ENCODE data around the gene GRK1. TPM values are rescaled to one million over a fixed set of nuclear protein-coding genes. Genes with fewer than 3 reads are reported as not detected.

The GRK1 gene
- total and polyA plus RNA-seq, 2 of the 4 experiments (the other 2 are of a cell fraction): not detected

- H4K5ac ChIP-seq (ENCODE audit: low read depth, low read length): no peak overlapping the region
- no peak overlapping the region for H2BK120ac ChIP-seq (ENCODE audit: low read depth, low read length)
- TF ChIP-seq MXI1 (IDR thresholded peaks at IDR 0.05; ENCODE audit: borderline replicate concordance, low read depth, low read length): no peak
- no peak for TF ChIP-seq CTCF (conservative IDR thresholded peaks at IDR 0.05; ENCODE audit: low read depth, low read length)
- no peak for TF ChIP-seq SMC3 (IDR thresholded peaks at IDR 0.05; ENCODE audit: low read depth, low read length)
- TF ChIP-seq ELK1 (IDR thresholded peaks at IDR 0.05; ENCODE audit: borderline replicate concordance, low read depth, low read length): no peak
- TF ChIP-seq MAZ (IDR thresholded peaks at IDR 0.05; ENCODE audit: borderline replicate concordance, low read depth, low read length): no peak
- no peak for TF ChIP-seq RFX5 (IDR thresholded peaks at IDR 0.05; ENCODE audit: low read depth, low read length)
- no peak for TF ChIP-seq CEBPB (IDR thresholded peaks at IDR 0.05; ENCODE audit: low read depth, low read length)
- TF ChIP-seq RAD21 (IDR thresholded peaks at IDR 0.05; ENCODE audit: low read length): no peak
- no peak for TF ChIP-seq RCOR1 (IDR thresholded peaks at IDR 0.05; ENCODE audit: insufficient replicate concordance, low read length)
- no peak for TF ChIP-seq BHLHE40 (IDR thresholded peaks at IDR 0.05; ENCODE audit: low read depth, low read length)
- no peak for TF ChIP-seq POLR2A (IDR thresholded peaks at IDR 0.05; ENCODE audit: low read depth, low read length)
- TF ChIP-seq USF2 (IDR thresholded peaks at IDR 0.05; ENCODE audit: low read depth, low read length): no peak
- no peak for TF ChIP-seq CHD1 (IDR thresholded peaks at IDR 0.05; ENCODE audit: low read depth, low read length)
- no peak for TF ChIP-seq FOS (IDR thresholded peaks at IDR 0.05; ENCODE audit: low read depth, low read length)
- H2AFZ ChIP-seq (replicated peaks; ENCODE audit: low read length, poor library complexity): no peak overlapping the region
- H4K8ac ChIP-seq (ENCODE audit: low read depth in 2 of 2, low read length in 2 of 2): no peak overlapping the region
- no peak overlapping the region for H2AK5ac ChIP-seq (ENCODE audit: low read depth, low read length)
- no peak overlapping the region for H3K14ac ChIP-seq (replicated peaks; ENCODE audit: low read depth, low read length)
- H3K4me3 ChIP-seq (ENCODE audit: insufficient read depth, low read depth, low read length): no peak overlapping the region
- no peaks in the 10 kb centered on the region for H3K9me3 ChIP-seq (ENCODE audit: control insufficient read depth, insufficient read depth, low read length)
- peaks cover 61% of the 10 kb centered on the region for H4K20me1 ChIP-seq (ENCODE audit: insufficient read depth, low read length)
- CTCF ChIA-PET: no interaction called here
- H3K4ac ChIP-seq (ENCODE audit: low read depth, low read length): no peak overlapping the region
- DNase-seq (no peak), ATAC-seq (ENCODE audit: low read depth) (no peak)
- H3K79me1 ChIP-seq (ENCODE audit: low read depth in 1 of 2, low read length in 2 of 2): peaks cover 15 to 67% of the 10 kb centered on the region in 2 experiments
- BruUV-seq (replicated peaks): no TSS peak
- no peak overlapping the region for H2BK5ac ChIP-seq (ENCODE audit: low read depth, low read length, poor library complexity, severe bottlenecking)
- dilution Hi-C loops (cut with HindIII; ENCODE audit: low sequenced_read_pairs, unreplicated experiment): no loop called here
- no peak overlapping the region for H4K91ac ChIP-seq (ENCODE audit: insufficient read depth, low read depth, low read length)
- no peak overlapping the region for H3K18ac ChIP-seq (ENCODE audit: low read depth, low read length)
- no peak overlapping the region for H3K9ac ChIP-seq (ENCODE audit: low read depth, low read length)
- H3K27me3 ChIP-seq (ENCODE audit: control insufficient read depth, insufficient read depth, low read length): no peaks in the 10 kb centered on the region
- no peak overlapping the region for H3K23ac ChIP-seq (ENCODE audit: low read depth, low read length)
- H3K27ac ChIP-seq (ENCODE audit: insufficient read depth, low read length): no peak overlapping the region
- H2AK9ac ChIP-seq (replicated peaks; ENCODE audit: low read depth, low read length, poor library complexity): no peak overlapping the region
- no peak overlapping the region for H3K56ac ChIP-seq (ENCODE audit: extremely low read depth, insufficient read depth, low read length)
- H3K9me1 ChIP-seq (ENCODE audit: insufficient read depth, low read length): peaks cover 12% of the 10 kb centered on the region; the same call in 1 of the 2 replicates
- H3K36me3 ChIP-seq (ENCODE audit: control insufficient read depth, insufficient read depth, low read length): peaks cover 29% of the 10 kb centered on the region
- peaks cover 13% of the 10 kb centered on the region for H3K4me1 ChIP-seq (ENCODE audit: control insufficient read depth, insufficient read depth, low read length)
- no peak overlapping the region for H2BK20ac ChIP-seq (ENCODE audit: low read depth, low read length)
- in situ Hi-C loops (cut with MboI; ENCODE audit: low sequenced_read_pairs): no loop called here
- H2BK15ac ChIP-seq (ENCODE audit: low read depth, low read length): no peak overlapping the region
- H3K4me2 ChIP-seq (ENCODE audit: low read depth, low read length): no peak overlapping the region
- POLR2A ChIA-PET (ENCODE audit: unreplicated experiment): no interaction called here
- intact Hi-C loops (cut with micrococcal nuclease): no loop called here
- 92% methylated on average over 17 of the region's 29 CpGs; no CpG with 5 or more reads in 1 of the 2 experiments for WGBS, 2 experiments (ENCODE audit: extremely low coverage in 2 of 2, insufficient read length in 1 of 2)
Observed at GRCh38 chr13:113622791-113623490, 44.1 kb upstream of the GRK1 start.

All from IMR-90 (cell line).